Measurements from ENCODE around the gene BPIFA2. TPM values are rescaled to one million over a fixed set of nuclear protein-coding genes. Genes with fewer than 3 reads are reported as not detected.
"Not testable (repeated sequence)": the region's sequence is repeated elsewhere in the genome, so short reads cannot be mapped to it uniquely, and the experiment has no call there.

Gene BPIFA2, protein sequence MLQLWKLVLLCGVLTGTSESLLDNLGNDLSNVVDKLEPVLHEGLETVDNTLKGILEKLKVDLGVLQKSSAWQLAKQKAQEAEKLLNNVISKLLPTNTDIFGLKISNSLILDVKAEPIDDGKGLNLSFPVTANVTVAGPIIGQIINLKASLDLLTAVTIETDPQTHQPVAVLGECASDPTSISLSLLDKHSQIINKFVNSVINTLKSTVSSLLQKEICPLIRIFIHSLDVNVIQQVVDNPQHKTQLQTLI
- not detected for total RNA-seq

GRCh38 chr20:33167859-33168258 lies at the start of gene BPIFA2:
BPIFA2 (plus strand) TSS chr20:33168159; CDS start chr20:33169146, 987 bp downstream.
- Histone ChIP-seq H3K27me3 (no peaks in the 10 kb centered on the region), H3K9me3 (peaks cover 0 to 15% of the 10 kb centered on the region in 2 donors), H3K27ac (no peak within 1 kb of the TSS), H3K4me1 (no peaks in the 10 kb centered on the region), H3K4me3 (no peak within 1 kb of the TSS), H3K36me3 (no peaks in the 10 kb centered on the region)
- in situ Hi-C loops (cut with MboI; ENCODE audit: low pct_ligation_motif_present in 1 of 4, low pct_unique_long_range_greater_than_20kb in 1 of 4, low sequenced_read_pairs in 3 of 4), result no loop called here
- WGBS, 2 donors (ENCODE audit: low coverage in 1 of 2), result 83% methylated on average over 8 of the region's 8 CpGs; no CpG with 5 or more reads in 1 of the 2 donors
- no peak for TF ChIP-seq EP300 (IDR thresholded peaks at IDR 0.05; ENCODE audit: low read depth)
- no peak for TF ChIP-seq POLR2AphosphoS5 (IDR thresholded peaks at IDR 0.05)
- TF ChIP-seq POLR2A (IDR thresholded peaks at IDR 0.05), result no peak
- no peak for TF ChIP-seq CTCF (IDR thresholded peaks at IDR 0.05)
- intact Hi-C loops (cut with DNase I; ENCODE audit: low total_unique reads), result no loop called here
- DNase-seq, result no peak

GRCh38 chr20:33119725-33120720 lies 47.9 kb upstream of the BPIFA2 start:
- no peak for TF ChIP-seq EP300 (IDR thresholded peaks at IDR 0.05; ENCODE audit: low read depth)
- no peak for TF ChIP-seq POLR2AphosphoS5 (IDR thresholded peaks at IDR 0.05)
- TF ChIP-seq POLR2A (IDR thresholded peaks at IDR 0.05), result no peak
- no peak for TF ChIP-seq CTCF (IDR thresholded peaks at IDR 0.05)
- no peaks in the 10 kb centered on the region for H3K4me1 ChIP-seq
- 50 to 76% methylated on average over 1 to 3 of the region's 3 CpGs for WGBS, 2 donors (ENCODE audit: low coverage in 1 of 2)
- H3K36me3 ChIP-seq, result no peaks in the 10 kb centered on the region
- intact Hi-C loops (cut with DNase I; ENCODE audit: low total_unique reads) (no loop called here), in situ Hi-C loops (cut with MboI; ENCODE audit: low pct_ligation_motif_present in 1 of 4, low pct_unique_long_range_greater_than_20kb in 1 of 4, low sequenced_read_pairs in 3 of 4) (no loop called here)
- no peak overlapping the region for H3K4me3 ChIP-seq
- H3K27ac ChIP-seq, result no peak overlapping the region
- H3K27me3 ChIP-seq, result no peaks in the 10 kb centered on the region
- no peak for DNase-seq
- no peaks in the 10 kb centered on the region for H3K9me3 ChIP-seq

DNA sequence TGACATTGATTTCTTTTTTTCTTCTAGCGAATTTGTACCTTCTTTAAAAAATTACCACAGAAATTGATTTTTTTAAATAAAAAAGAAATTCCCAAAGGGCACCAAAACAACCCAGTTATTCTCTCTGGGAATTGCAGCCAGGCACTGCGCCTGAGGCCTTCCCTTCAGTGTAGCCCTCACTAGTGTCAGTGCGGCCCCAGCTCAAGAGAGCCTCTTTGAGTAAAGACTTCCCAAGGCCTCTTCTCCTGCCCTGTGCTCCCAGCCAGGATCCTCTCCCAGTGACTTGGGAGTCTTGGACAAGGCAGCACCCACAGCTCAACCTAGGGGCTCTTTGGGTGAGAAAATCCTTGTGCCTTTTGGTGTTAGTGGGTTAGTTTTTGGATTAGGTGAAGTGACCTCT lies 47.0 kb upstream of the BPIFA2 start:
- in situ Hi-C loops (cut with MboI; ENCODE audit: low pct_ligation_motif_present in 1 of 4, low pct_unique_long_range_greater_than_20kb in 1 of 4, low sequenced_read_pairs in 3 of 4), result no loop called here

DNA sequence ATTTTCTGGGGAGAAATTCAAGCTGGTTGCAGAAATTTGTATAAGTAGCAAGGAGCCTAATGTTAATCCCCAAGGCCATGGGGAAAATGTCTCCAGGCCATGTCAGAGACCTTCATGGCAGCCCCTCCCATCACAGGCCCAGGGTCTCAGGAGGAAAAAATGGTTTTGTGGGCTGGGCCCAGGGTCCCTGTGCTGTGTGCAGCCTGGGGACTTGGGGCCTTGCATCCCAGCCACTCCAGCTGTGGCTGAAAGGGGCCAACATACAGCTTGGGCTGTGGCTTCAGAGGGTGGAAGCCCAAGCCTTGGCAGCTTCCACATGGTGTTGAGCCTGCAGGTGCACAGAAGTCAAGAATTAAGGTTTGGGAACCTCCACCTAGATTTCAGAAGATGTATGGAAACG lies 45.7 kb upstream of the BPIFA2 start:
- H3K27me3 ChIP-seq; H3K4me3 ChIP-seq; H3K36me3 ChIP-seq; intact Hi-C loops (cut with DNase I; ENCODE audit: low total_unique reads); H3K27ac ChIP-seq; H3K4me1 ChIP-seq; DNase-seq; H3K9me3 ChIP-seq; in situ Hi-C loops (cut with MboI; ENCODE audit: low pct_ligation_motif_present in 1 of 4, low pct_unique_long_range_greater_than_20kb in 1 of 4, low sequenced_read_pairs in 3 of 4): not testable (repeated sequence)
- 33% methylated on average over 1 of the region's 1 CpG; no CpG with 5 or more reads in 1 of the 2 donors for WGBS, 2 donors (ENCODE audit: low coverage in 1 of 2)

More for the DNA sequence above, 47.0 kb upstream of the BPIFA2 start:
- TF ChIP-seq CTCF (IDR thresholded peaks at IDR 0.05) (no peak), POLR2A (IDR thresholded peaks at IDR 0.05) (no peak), EP300 (IDR thresholded peaks at IDR 0.05; ENCODE audit: low read depth) (no peak)
- H3K4me3 ChIP-seq, result no peak overlapping the region
- H3K27me3 ChIP-seq, result no peaks in the 10 kb centered on the region
- DNase-seq, result no peak
- intact Hi-C loops (cut with DNase I; ENCODE audit: low total_unique reads), result no loop called here
- WGBS, 2 donors (ENCODE audit: low coverage in 1 of 2), result 71 to 95% methylated on average over 1 to 3 of the region's 3 CpGs
- no peaks in the 10 kb centered on the region for H3K4me1 ChIP-seq
- H3K9me3 ChIP-seq, result no peaks in the 10 kb centered on the region
- no peaks in the 10 kb centered on the region for H3K36me3 ChIP-seq
- no peak overlapping the region for H3K27ac ChIP-seq
